HG02588 (cell line): Measurements from ENCODE around the gene TEPSIN.
"Not testable (repeated sequence)": the region's sequence is repeated elsewhere in the genome, so short reads cannot be mapped to it uniquely, and the experiment has no call there.

Experiments used
- ATAC-seq: cut with Tn5 transposase; IDR thresholded peaks from one replicate; pipeline ENCODE4 v1.9.1; 2021; ENCODE audit warnings: mild to moderate bottlenecking, moderate library complexity; ENCODE audit not compliant: unreplicated experiment

The TEPSIN gene

GRCh38 chr17:81237591-81238489 is 1.0 kb downstream of the TEPSIN start:
- ATAC-seq, result no peak

GRCh38 chr17:81236784-81237183 is 2.1 kb downstream of the TEPSIN start:
- ATAC-seq, result no peak

GRCh38 chr17:81235822-81236740 is 2.8 kb downstream of the TEPSIN start:
- ATAC-seq, result no peak

- no peak for ATAC-seq
Measured at GRCh38 chr17:81234940-81235821, 3.7 kb downstream of the TEPSIN start.

GRCh38 chr17:81234506-81234855 is 4.4 kb downstream of the TEPSIN start:
- ATAC-seq, result no peak

- ATAC-seq, result no peak
Measured at GRCh38 chr17:81233811-81234505, 4.9 kb downstream of the TEPSIN start.

GRCh38 chr17:81233316-81233715 is 5.5 kb downstream of the TEPSIN start:
- no peak for ATAC-seq

GRCh38 chr17:81232616-81233241 is 6.1 kb downstream of the TEPSIN start:
- no peak for ATAC-seq

GRCh38 chr17:81231766-81232581 is 6.9 kb downstream of the TEPSIN start:
- ATAC-seq, result no peak

- ATAC-seq, result no peak
Measured at GRCh38 chr17:81231121-81231645, 7.7 kb downstream of the TEPSIN start.

GRCh38 chr17:81230043-81230820 is 8.6 kb downstream of the TEPSIN start:
- no peak for ATAC-seq

GRCh38 chr17:81229666-81229920 is 9.3 kb downstream of the TEPSIN start:
- no peak for ATAC-seq

- no peak for ATAC-seq
Measured at GRCh38 chr17:81228834-81229665, 9.8 kb downstream of the TEPSIN start.

GRCh38 chr17:81228420-81228819 is 10.4 kb downstream of the TEPSIN start:
- ATAC-seq, result no peak

GRCh38 chr17:81227630-81228029 is 11.2 kb downstream of the TEPSIN start:
- not testable (repeated sequence) for ATAC-seq

GRCh38 chr17:81223762-81224130 is 15.1 kb downstream of the TEPSIN start:
- ATAC-seq, result no peak
